ENCODE measurements around the gene B3GALT4. TPM values are rescaled to one million over a fixed set of nuclear protein-coding genes. Genes with fewer than 3 reads are reported as not detected.

Gene B3GALT4
- total RNA-seq, 2 donors from 2014 or later: 7.5 to 9.8 TPM

GRCh38 chr6:33304216-33304615 lies 27.3 kb downstream of the B3GALT4 start:
- intact Hi-C loops (cut with DNase I): no loop called here
- no peak for ATAC-seq

GRCh38 chr6:33305052-33305451 lies 28.1 kb downstream of the B3GALT4 start:
- DNase-seq: no peak
- ATAC-seq: no peak
- intact Hi-C loops (cut with DNase I): no loop called here

More at GRCh38 chr6:33304216-33304615, 27.3 kb downstream of the B3GALT4 start:
- DNase-seq: no peak

- intact Hi-C loops (cut with DNase I): no loop called here
Observed at GRCh38 chr6:33306356-33306755, 29.4 kb downstream of the B3GALT4 start.

GRCh38 chr6:33312361-33313104 lies 35.6 kb downstream of the B3GALT4 start:
- ATAC-seq: peak; percentile 24 to 35

More at GRCh38 chr6:33306356-33306755, 29.4 kb downstream of the B3GALT4 start:
- ATAC-seq: no peak
- no peak for DNase-seq

GRCh38 chr6:33313105-33313708 lies 36.3 kb downstream of the B3GALT4 start:
- peak; percentile 66 for DNase-seq
- peak; percentile 2 to 6 for ATAC-seq
- intact Hi-C loops (cut with DNase I): no loop called here

More at GRCh38 chr6:33312361-33313104, 35.6 kb downstream of the B3GALT4 start:
- intact Hi-C loops (cut with DNase I): no loop called here
- DNase-seq: peak; percentile 74

- intact Hi-C loops (cut with DNase I): no loop called here
- ATAC-seq: peak; percentile 14 to 20
- DNase-seq: peak; percentile 67
Observed at GRCh38 chr6:33313709-33314514, 37.0 kb downstream of the B3GALT4 start, which contains the start of gene TAPBP. TSS of gene TAPBP (minus strand) at chr6:33314078. CDS start at chr6:33314041, 37 bp downstream.

- peak; percentile 81 for DNase-seq
- intact Hi-C loops (cut with DNase I): no loop called here
- peak; percentile 10 to 53 for ATAC-seq
Observed at GRCh38 chr6:33314515-33314942, 37.6 kb downstream of the B3GALT4 start.

GRCh38 chr6:33314943-33315792 lies 38.2 kb downstream of the B3GALT4 start:
- ATAC-seq (peak in 1 of 2 donors; percentile 4), DNase-seq (peak; percentile 58)
- intact Hi-C loops (cut with DNase I): no loop called here

- intact Hi-C loops (cut with DNase I): no loop called here
- ATAC-seq (no peak), DNase-seq (no peak)
Observed at GRCh38 chr6:33315793-33316602, 39.1 kb downstream of the B3GALT4 start.

GRCh38 chr6:33316603-33317418 lies 39.9 kb downstream of the B3GALT4 start:
- intact Hi-C loops (cut with DNase I): no loop called here
- no peak for DNase-seq
- no peak for ATAC-seq

- ATAC-seq (peak; percentile 1 to 2), DNase-seq (no peak)
- intact Hi-C loops (cut with DNase I): no loop called here
Observed at GRCh38 chr6:33317419-33317668, 40.4 kb downstream of the B3GALT4 start.

- DNase-seq (peak; percentile 100), ATAC-seq (peak; percentile 77 to 84)
- intact Hi-C loops (cut with DNase I): no loop called here
Observed at GRCh38 chr6:33317669-33318425, 40.9 kb downstream of the B3GALT4 start, which contains the start of gene ZBTB22. TSS of gene ZBTB22 (minus strand) at chr6:33317744. CDS start at chr6:33316916, 828 bp downstream.

GRCh38 chr6:33318426-33319073 lies 41.6 kb downstream of the B3GALT4 start:
- intact Hi-C loops (cut with DNase I): no loop called here
- ATAC-seq (no peak), DNase-seq (no peak)

- intact Hi-C loops (cut with DNase I): no loop called here
- DNase-seq (no peak), ATAC-seq (no peak)
Observed at GRCh38 chr6:33319939-33320314, 43.0 kb downstream of the B3GALT4 start.

GRCh38 chr6:33320315-33321181 lies 43.6 kb downstream of the B3GALT4 start:
- intact Hi-C loops (cut with DNase I): no loop called here
- DNase-seq (peak; percentile 88), ATAC-seq (no peak)
